ENCODE results near the gene MLC1. TPM values are rescaled to one million over a fixed set of nuclear protein-coding genes. Genes with fewer than 3 reads are reported as not detected.

Gene MLC1
- total RNA-seq, 1 donor from 2014 or later = not detected

DNA sequence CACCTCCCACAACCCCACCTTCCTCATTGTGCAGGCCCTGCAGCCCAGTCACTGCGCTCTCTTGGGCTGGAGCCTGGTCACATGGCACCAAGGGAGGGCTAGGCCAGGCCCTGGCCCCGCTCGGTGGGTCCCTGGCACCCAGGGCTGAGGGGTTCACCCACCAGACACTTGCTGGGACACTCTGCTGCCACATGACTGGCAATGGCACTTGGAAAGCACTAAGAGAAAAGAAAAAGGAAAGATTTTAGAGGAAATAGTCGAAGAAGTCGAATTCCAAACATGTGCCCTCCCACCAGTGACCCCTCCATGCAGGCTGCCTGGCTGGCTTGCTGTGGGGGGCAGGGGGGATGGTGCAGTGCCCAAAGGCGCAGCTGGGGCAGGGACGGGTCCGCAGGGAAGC is 14.9 kb downstream of the MLC1 start:
- Mint-ChIP-seq H3K4me3 (ENCODE audit: low read depth) (no peak overlapping the region), H3K27ac (no peak overlapping the region), H3K27me3 (peaks cover 6% of the 10 kb centered on the region), H3K36me3 (ENCODE audit: insufficient read depth) (no peaks in the 10 kb centered on the region), H3K4me1 (ENCODE audit: low read depth) (no peaks in the 10 kb centered on the region), H3K9me3 (ENCODE audit: low read depth) (no peaks in the 10 kb centered on the region)
- TF ChIP-seq, protein P1, sequence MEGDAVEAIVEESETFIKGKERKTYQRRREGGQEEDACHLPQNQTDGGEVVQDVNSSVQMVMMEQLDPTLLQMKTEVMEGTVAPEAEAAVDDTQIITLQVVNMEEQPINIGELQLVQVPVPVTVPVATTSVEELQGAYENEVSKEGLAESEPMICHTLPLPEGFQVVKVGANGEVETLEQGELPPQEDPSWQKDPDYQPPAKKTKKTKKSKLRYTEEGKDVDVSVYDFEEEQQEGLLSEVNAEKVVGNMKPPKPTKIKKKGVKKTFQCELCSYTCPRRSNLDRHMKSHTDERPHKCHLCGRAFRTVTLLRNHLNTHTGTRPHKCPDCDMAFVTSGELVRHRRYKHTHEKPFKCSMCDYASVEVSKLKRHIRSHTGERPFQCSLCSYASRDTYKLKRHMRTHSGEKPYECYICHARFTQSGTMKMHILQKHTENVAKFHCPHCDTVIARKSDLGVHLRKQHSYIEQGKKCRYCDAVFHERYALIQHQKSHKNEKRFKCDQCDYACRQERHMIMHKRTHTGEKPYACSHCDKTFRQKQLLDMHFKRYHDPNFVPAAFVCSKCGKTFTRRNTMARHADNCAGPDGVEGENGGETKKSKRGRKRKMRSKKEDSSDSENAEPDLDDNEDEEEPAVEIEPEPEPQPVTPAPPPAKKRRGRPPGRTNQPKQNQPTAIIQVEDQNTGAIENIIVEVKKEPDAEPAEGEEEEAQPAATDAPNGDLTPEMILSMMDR (IDR thresholded peaks at IDR 0.05; ENCODE audit: unreplicated experiment) = no peak
- no peak for DNase-seq (ENCODE audit: low spot score, unreplicated experiment)

DNA sequence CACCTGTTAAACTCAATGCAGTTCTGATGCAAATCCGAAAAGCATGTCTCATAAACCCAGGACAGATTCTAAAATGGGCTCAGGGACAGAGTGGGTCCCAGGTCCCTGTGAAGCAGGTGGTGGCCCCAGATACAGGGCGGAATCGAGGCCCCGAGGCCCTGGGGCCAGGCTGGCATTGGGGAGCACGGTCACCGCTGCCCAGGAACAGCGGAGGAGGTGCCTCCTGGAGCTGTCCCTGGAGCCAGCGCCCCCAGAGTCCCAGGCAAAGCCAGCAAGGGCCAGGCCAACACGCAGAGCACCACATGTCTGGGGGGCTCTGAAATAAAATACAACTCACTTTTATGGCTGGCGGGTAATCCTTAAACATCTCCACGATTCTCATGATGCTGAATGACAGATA is 17.1 kb downstream of the MLC1 start:
- no peak for DNase-seq (ENCODE audit: low spot score, unreplicated experiment)
- TF ChIP-seq, protein P1 (IDR thresholded peaks at IDR 0.05; ENCODE audit: unreplicated experiment) = no peak
- Mint-ChIP-seq H3K27ac (no peak overlapping the region), H3K4me3 (ENCODE audit: low read depth) (no peak overlapping the region), H3K27me3 (peaks cover 6% of the 10 kb centered on the region), H3K36me3 (ENCODE audit: insufficient read depth) (no peaks in the 10 kb centered on the region), H3K9me3 (ENCODE audit: low read depth) (no peaks in the 10 kb centered on the region), H3K4me1 (ENCODE audit: low read depth) (no peaks in the 10 kb centered on the region)

DNA sequence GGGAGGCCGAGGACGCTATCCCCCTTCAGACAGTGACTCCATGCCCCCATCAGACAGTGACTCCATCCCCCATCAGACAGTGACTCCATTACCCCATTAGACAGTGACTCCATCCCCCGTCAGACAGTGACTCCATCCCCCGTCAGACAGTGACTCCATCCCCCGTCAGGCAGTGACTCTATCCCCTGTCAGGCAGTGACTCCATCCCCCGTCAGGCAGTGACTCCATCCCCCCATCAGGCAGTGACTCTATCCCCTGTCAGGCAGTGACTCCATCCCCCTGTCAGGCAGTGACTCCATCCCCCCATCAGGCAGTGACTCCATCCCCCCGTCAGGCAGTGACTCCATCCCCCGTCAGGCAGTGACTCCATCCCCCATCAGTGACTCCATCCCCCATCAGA is 18.0 kb downstream of the MLC1 start:
- Mint-ChIP-seq H3K27ac (no peak overlapping the region), H3K4me3 (ENCODE audit: low read depth) (no peak overlapping the region), H3K36me3 (ENCODE audit: insufficient read depth) (no peaks in the 10 kb centered on the region), H3K9me3 (ENCODE audit: low read depth) (no peaks in the 10 kb centered on the region), H3K27me3 (peaks cover 6% of the 10 kb centered on the region), H3K4me1 (ENCODE audit: low read depth) (no peaks in the 10 kb centered on the region)
- TF ChIP-seq, protein P1 (IDR thresholded peaks at IDR 0.05; ENCODE audit: unreplicated experiment) = no peak
- no peak for DNase-seq (ENCODE audit: low spot score, unreplicated experiment)

DNA sequence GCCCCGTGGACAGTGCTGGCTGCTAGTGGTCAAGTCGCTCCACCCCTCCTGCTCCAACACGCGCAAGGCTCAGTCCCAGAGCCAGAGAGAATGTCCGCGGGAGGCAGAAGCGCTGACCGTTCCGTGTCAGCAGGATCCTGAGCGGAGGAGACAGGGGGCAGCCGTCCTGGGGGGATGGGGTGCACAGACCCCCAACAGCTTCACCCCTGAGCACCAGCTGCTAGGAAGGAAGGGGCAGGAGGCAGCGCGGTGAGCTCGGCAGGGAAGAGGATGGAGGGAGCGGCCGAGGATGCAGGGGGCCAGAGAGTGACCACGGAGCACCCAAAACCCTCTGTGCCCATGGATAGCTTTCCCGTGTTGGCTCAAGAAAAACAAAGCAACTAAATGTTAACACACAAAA is 20.8 kb downstream of the MLC1 start:
- H3K27me3 Mint-ChIP-seq = peaks cover 6% of the 10 kb centered on the region
- no peak for DNase-seq (ENCODE audit: low spot score, unreplicated experiment)
- no peaks in the 10 kb centered on the region for H3K9me3 Mint-ChIP-seq (ENCODE audit: low read depth)
- no peak overlapping the region for H3K27ac Mint-ChIP-seq
- no peaks in the 10 kb centered on the region for H3K36me3 Mint-ChIP-seq (ENCODE audit: insufficient read depth)
- TF ChIP-seq, protein P1 (IDR thresholded peaks at IDR 0.05; ENCODE audit: unreplicated experiment) = no peak
- no peak overlapping the region for H3K4me3 Mint-ChIP-seq (ENCODE audit: low read depth)
- peaks cover 20% of the 10 kb centered on the region for H3K4me1 Mint-ChIP-seq (ENCODE audit: low read depth)

DNA sequence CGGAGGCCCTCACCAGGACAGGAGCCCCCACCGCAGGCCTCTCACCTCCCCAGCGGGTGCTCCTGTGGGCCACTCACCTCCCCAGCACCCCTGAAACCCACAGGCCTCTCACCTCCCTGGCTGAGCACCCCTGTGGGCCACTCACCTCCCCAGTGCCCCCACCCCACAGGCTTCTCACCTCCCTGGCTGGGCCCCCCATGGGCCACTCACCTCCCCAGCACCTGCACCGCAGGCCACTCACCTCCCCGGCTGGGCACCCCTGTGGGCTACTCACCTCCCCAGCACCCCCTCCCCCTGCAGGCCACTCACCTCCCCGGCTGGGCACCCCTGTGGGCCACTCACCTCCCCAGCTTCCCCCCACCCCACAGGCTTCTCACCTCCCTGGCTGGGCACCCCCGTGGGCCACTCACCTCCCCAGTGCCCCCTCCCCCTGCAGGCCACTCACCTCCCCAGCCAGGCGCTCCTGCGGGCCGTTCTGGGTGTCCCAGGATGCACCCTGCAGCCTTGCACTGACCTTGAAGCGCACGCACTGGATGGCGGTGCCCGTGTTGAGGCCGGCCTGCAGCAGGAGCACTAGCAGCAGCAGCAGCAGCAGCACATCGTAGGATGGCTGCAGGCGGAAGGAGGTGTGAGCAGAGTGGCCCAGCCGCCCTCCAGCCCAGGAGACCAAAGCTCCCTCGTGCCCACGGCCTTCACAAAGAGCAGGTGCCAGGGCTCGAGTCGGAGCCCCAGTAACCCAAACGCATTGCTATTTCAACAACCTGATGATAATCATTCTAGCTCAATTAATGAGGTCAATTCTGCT is 21.4 kb downstream of the MLC1 start:
- no peak overlapping the region for H3K4me3 Mint-ChIP-seq (ENCODE audit: low read depth)

More for the DNA sequence above, 21.4 kb downstream of the MLC1 start:
- H3K36me3 Mint-ChIP-seq (ENCODE audit: insufficient read depth) = no peaks in the 10 kb centered on the region
- no peak for DNase-seq (ENCODE audit: low spot score, unreplicated experiment)
- TF ChIP-seq, protein P1 (IDR thresholded peaks at IDR 0.05; ENCODE audit: unreplicated experiment) = no peak
- no peaks in the 10 kb centered on the region for H3K9me3 Mint-ChIP-seq (ENCODE audit: low read depth)
- H3K27ac Mint-ChIP-seq = no peak overlapping the region
- H3K27me3 Mint-ChIP-seq = peaks cover 11% of the 10 kb centered on the region
- H3K4me1 Mint-ChIP-seq (ENCODE audit: low read depth) = peaks cover 26% of the 10 kb centered on the region
